ENCODE measurements around the gene ZFPL1. TPM values are rescaled to one million over a fixed set of nuclear protein-coding genes. Genes with fewer than 3 reads are reported as not detected.

ZFPL1 gene
- total RNA-seq, 2 donors from 2014 or later, result 35.7 to 46.6 TPM

GRCh38 chr11:65128182-65129145 lies 44.4 kb downstream of the ZFPL1 start:
- H3K36me3 ChIP-seq (ENCODE audit: control insufficient read depth, insufficient read depth, low read length), result peaks cover 81% of the 10 kb centered on the region
- no peak for TF ChIP-seq CTCF (conservative IDR thresholded peaks at IDR 0.05)
- H3K4me3 ChIP-seq (ENCODE audit: low read length), result no peak overlapping the region
- no peak overlapping the region for H3K27ac ChIP-seq (ENCODE audit: low read depth, low read length)
- Mint-ChIP-seq H3K36me3 (ENCODE audit: low read depth) (peaks cover 44% of the 10 kb centered on the region), H3K4me3 (no peak overlapping the region), H3K27me3 (ENCODE audit: insufficient read depth) (no peaks in the 10 kb centered on the region), H3K9me3 (no peaks in the 10 kb centered on the region), H3K4me1 (peaks cover 6% of the 10 kb centered on the region), H3K27ac (peak overlapping the region; percentile 39)
- WGBS, 2 experiments (ENCODE audit: insufficient coverage in 1 of 2, insufficient read length in 1 of 2), result 93 to 94% methylated on average over 6 to 15 of the region's 15 CpGs
- H3K4me1 ChIP-seq (ENCODE audit: control insufficient read depth, insufficient read depth, low read length), result no peaks in the 10 kb centered on the region
- peak; percentile 39 for DNase-seq
- H3K9me3 ChIP-seq (ENCODE audit: control insufficient read depth, low read length), result no peaks in the 10 kb centered on the region
- no peaks in the 10 kb centered on the region for H3K27me3 ChIP-seq (ENCODE audit: control insufficient read depth, insufficient read depth, low read length, poor library complexity, severe bottlenecking)
- no peak overlapping the region for H3K9ac ChIP-seq (ENCODE audit: extremely low read depth, low read length, poor library complexity, severe bottlenecking)

GRCh38 chr11:65129649-65130441 lies 45.8 kb downstream of the ZFPL1 start:
- H3K9me3 Mint-ChIP-seq, result no peaks in the 10 kb centered on the region
- Histone ChIP-seq H3K4me1 (ENCODE audit: control insufficient read depth, insufficient read depth, low read length) (no peaks in the 10 kb centered on the region), H3K4me3 (ENCODE audit: low read length) (no peak overlapping the region), H3K27ac (ENCODE audit: low read depth, low read length) (no peak overlapping the region), H3K9ac (ENCODE audit: extremely low read depth, low read length, poor library complexity, severe bottlenecking) (no peak overlapping the region), H3K36me3 (ENCODE audit: control insufficient read depth, insufficient read depth, low read length) (peaks cover 69% of the 10 kb centered on the region), H3K27me3 (ENCODE audit: control insufficient read depth, insufficient read depth, low read length, poor library complexity, severe bottlenecking) (no peaks in the 10 kb centered on the region), H3K9me3 (ENCODE audit: control insufficient read depth, low read length) (no peaks in the 10 kb centered on the region)
- peak; percentile 65 for DNase-seq
- H3K36me3 Mint-ChIP-seq (ENCODE audit: low read depth), result peaks cover 44% of the 10 kb centered on the region
- H3K27ac Mint-ChIP-seq, result no peak overlapping the region
- H3K4me3 Mint-ChIP-seq, result no peak overlapping the region
- 94 to 97% methylated on average over 6 to 13 of the region's 13 CpGs for WGBS, 2 experiments (ENCODE audit: insufficient coverage in 1 of 2, insufficient read length in 1 of 2)
- H3K4me1 Mint-ChIP-seq, result peaks cover 9% of the 10 kb centered on the region
- TF ChIP-seq CTCF (conservative IDR thresholded peaks at IDR 0.05), result peak; percentile 44
- H3K27me3 Mint-ChIP-seq (ENCODE audit: insufficient read depth), result no peaks in the 10 kb centered on the region

- H3K4me1 Mint-ChIP-seq, result peaks cover 12% of the 10 kb centered on the region
- no peak for TF ChIP-seq CTCF (conservative IDR thresholded peaks at IDR 0.05)
- H3K4me1 ChIP-seq (ENCODE audit: control insufficient read depth, insufficient read depth, low read length), result no peaks in the 10 kb centered on the region
- H3K27me3 Mint-ChIP-seq (ENCODE audit: insufficient read depth), result no peaks in the 10 kb centered on the region
- no peak for DNase-seq
- H3K27ac Mint-ChIP-seq, result no peak overlapping the region
- H3K9ac ChIP-seq (ENCODE audit: extremely low read depth, low read length, poor library complexity, severe bottlenecking), result no peak overlapping the region
- 92 to 95% methylated on average over 10 to 19 of the region's 19 CpGs for WGBS, 2 experiments (ENCODE audit: insufficient coverage in 1 of 2, insufficient read length in 1 of 2)
- H3K27ac ChIP-seq (ENCODE audit: low read depth, low read length), result no peak overlapping the region
- no peaks in the 10 kb centered on the region for H3K9me3 Mint-ChIP-seq
- no peak overlapping the region for H3K4me3 Mint-ChIP-seq
- peaks cover 42% of the 10 kb centered on the region for H3K36me3 Mint-ChIP-seq (ENCODE audit: low read depth)
- H3K9me3 ChIP-seq (ENCODE audit: control insufficient read depth, low read length), result no peaks in the 10 kb centered on the region
- peaks cover 62% of the 10 kb centered on the region for H3K36me3 ChIP-seq (ENCODE audit: control insufficient read depth, insufficient read depth, low read length)
- no peak overlapping the region for H3K4me3 ChIP-seq (ENCODE audit: low read length)
- no peaks in the 10 kb centered on the region for H3K27me3 ChIP-seq (ENCODE audit: control insufficient read depth, insufficient read depth, low read length, poor library complexity, severe bottlenecking)
Measured at GRCh38 chr11:65130631-65131416, 46.8 kb downstream of the ZFPL1 start.
